ENCODE measurements around the gene AP3D1.
"Not testable (repeated sequence)": the region's sequence is repeated elsewhere in the genome, so short reads cannot be mapped to it uniquely, and the experiment has no call there.

AP3D1 gene

GRCh38 chr19:2151339-2152229 is at the start of gene AP3D1:
Gene AP3D1 (minus strand): TSS chr19:2151566. CDS start chr19:2151334, 232 bp downstream.
- peak; percentile 100 for DNase-seq (ENCODE audit: low read depth in 2 of 2)

GRCh38 chr19:2200624-2201294 is 49.4 kb upstream of the AP3D1 start:
- not testable (repeated sequence) for DNase-seq (ENCODE audit: low read depth in 2 of 2)

GRCh38 chr19:2199861-2200623 is 48.7 kb upstream of the AP3D1 start:
- DNase-seq (ENCODE audit: low read depth in 2 of 2), result no peak

GRCh38 chr19:2199215-2199614 is 47.8 kb upstream of the AP3D1 start:
- DNase-seq (ENCODE audit: low read depth in 2 of 2), result no peak

- DNase-seq (ENCODE audit: low read depth in 2 of 2), result no peak
These were observed 47.0 kb upstream of the AP3D1 start for GRCh38 chr19:2198317-2198716.

GRCh38 chr19:2197270-2197669 is 45.9 kb upstream of the AP3D1 start:
- DNase-seq (ENCODE audit: low read depth in 2 of 2), result no peak

- DNase-seq (ENCODE audit: low read depth in 2 of 2), result no peak
These were observed 44.5 kb upstream of the AP3D1 start for GRCh38 chr19:2195914-2196313.

GRCh38 chr19:2195361-2195760 is 44.0 kb upstream of the AP3D1 start:
- DNase-seq (ENCODE audit: low read depth in 2 of 2), result no peak

- no peak for DNase-seq (ENCODE audit: low read depth in 2 of 2)
These were observed 43.2 kb upstream of the AP3D1 start for GRCh38 chr19:2194513-2195078.

- DNase-seq (ENCODE audit: low read depth in 2 of 2), result no peak
These were observed 42.4 kb upstream of the AP3D1 start for GRCh38 chr19:2193807-2194206.

- no peak for DNase-seq (ENCODE audit: low read depth in 2 of 2)
These were observed 41.5 kb upstream of the AP3D1 start for GRCh38 chr19:2192862-2193261.

GRCh38 chr19:2191456-2192310 is 40.3 kb upstream of the AP3D1 start:
- DNase-seq (ENCODE audit: low read depth in 2 of 2), result no peak

- no peak for DNase-seq (ENCODE audit: low read depth in 2 of 2)
These were observed 39.6 kb upstream of the AP3D1 start for GRCh38 chr19:2190848-2191455.

- no peak for DNase-seq (ENCODE audit: low read depth in 2 of 2)
These were observed 38.5 kb upstream of the AP3D1 start for GRCh38 chr19:2189880-2190279.

GRCh38 chr19:2188708-2189385 is 37.5 kb upstream of the AP3D1 start:
- DNase-seq (ENCODE audit: low read depth in 2 of 2), result no peak

GRCh38 chr19:2187159-2187558 is 35.8 kb upstream of the AP3D1 start:
- DNase-seq (ENCODE audit: low read depth in 2 of 2), result no peak

- no peak for DNase-seq (ENCODE audit: low read depth in 2 of 2)
These were observed 34.9 kb upstream of the AP3D1 start for GRCh38 chr19:2186071-2186846.

- no peak for DNase-seq (ENCODE audit: low read depth in 2 of 2)
These were observed 34.3 kb upstream of the AP3D1 start for GRCh38 chr19:2185734-2186070.

GRCh38 chr19:2184422-2184975 is 33.1 kb upstream of the AP3D1 start:
- DNase-seq (ENCODE audit: low read depth in 2 of 2), result no peak

All from activated CD4-positive, alpha-beta T cell treated with anti-CD3 and anti-CD28 coated beads for 24 hours (primary cell).